GM19455 (cell line): Measurements from ENCODE around the gene JUNB.

Source experiments
- ATAC-seq: cut with Tn5 transposase; IDR thresholded peaks from one replicate; pipeline ENCODE4 v1.9.1; 2021; ENCODE audit not compliant: unreplicated experiment

Gene JUNB

DNA sequence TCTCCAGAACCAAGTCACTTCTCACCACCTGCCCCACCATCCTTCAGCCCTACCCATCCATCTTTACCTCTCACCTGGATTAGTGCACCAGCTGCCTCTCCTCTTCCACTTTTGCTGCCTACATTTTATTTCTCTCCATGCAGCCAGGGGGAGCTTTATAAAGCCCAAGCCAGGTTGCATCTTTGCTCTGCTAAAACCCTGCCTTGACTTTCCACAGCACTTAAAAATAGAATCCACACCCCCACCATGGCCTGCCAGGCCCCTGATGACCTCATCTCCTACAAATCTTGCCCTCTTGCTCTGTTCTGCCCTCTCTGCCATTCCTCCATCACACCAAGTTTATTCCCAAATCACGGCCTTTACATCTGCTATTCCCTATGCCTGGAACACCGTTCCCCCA lies 17.7 kb upstream of the JUNB start:
- no peak for ATAC-seq

DNA sequence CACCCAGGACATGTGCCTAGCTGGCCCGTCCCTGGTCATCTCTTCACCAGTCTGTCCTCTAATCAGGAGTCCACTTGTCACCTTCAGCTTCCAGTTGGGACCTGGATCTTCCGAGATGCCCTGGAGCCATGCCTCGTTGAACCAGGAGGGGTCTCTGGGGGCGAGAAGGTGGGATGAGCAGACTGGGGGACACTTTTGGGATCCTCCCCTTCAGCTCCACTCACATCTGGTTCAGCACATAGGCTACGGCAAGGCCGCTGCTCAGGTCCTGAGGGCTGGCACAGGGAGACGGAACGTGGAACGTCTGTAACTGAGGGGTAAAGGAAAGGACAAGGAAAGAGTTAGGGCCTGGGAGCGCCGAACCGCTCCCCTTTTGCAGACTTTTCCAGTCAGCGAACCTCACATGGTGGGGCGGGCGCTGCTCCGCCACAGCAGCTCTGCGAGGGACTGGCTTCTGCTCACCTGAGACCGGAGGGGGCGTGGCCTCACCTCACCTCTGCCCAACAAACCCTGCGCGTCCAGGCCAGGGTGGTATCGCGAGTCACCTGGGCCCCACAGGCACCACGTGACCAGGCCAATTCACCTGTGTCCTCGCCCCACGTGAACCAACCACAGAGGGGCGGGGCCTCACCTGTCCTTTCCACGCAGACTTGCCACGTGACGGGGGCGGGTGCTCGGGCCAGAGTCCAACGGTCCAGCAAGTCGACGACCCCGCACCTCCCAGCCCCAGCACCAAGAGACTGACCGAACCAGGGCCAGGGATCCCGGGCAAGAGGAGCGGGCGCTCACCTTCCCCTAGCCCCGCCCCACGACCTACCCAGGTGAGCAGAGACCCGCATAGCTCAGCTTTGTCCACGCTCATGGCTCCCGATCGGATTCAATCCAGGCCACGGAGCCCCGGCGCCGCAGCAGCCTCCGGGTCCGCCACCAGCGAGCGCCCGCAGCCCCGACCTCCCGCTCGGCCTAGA lies 16.4 kb upstream of the JUNB start, which contains the start of gene HOOK2:
TSS of gene HOOK2 (minus strand) at position 965 of the 968 bp plus-strand sequence. CDS start at position 862, 103 bp downstream.
- ATAC-seq, result peak; percentile 6

DNA sequence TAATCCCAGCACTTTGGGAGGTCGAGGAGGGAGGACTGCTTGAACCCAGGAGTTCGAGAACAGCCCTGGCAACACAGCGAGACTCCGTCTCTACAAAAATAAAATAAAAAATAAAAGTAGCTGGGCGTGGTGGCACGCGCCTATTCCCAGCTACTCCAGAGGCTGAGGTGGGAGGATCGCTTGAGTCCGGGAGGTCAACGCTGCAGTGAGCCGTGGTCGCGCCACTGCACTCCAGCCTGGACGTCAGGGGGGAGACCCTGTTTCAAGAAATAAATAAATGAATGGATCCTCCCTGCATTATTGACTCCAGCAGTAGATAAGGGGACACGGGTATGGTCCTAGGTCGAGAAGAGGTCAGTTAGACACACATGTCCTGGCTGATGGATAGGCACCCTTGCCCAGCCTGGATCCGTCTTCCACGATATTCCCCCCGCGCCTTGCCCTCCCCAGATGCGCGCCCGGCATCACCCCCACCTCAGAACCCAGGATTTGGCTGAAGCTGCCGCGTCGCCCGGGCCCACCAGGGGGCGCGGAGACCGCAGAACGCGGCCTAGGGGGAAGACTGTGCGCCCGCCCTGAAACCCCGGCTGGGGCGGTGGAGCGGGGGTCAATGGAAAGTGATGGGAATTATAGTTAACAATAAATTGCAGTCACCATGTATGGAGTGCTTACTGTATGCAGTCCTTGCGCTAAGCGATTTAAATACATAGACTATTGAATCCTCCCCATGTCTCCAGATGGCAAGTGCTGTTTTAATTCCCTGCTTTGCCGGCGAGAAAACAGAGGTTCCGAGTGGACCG lies 13.9 kb upstream of the JUNB start:
- no peak for ATAC-seq

DNA sequence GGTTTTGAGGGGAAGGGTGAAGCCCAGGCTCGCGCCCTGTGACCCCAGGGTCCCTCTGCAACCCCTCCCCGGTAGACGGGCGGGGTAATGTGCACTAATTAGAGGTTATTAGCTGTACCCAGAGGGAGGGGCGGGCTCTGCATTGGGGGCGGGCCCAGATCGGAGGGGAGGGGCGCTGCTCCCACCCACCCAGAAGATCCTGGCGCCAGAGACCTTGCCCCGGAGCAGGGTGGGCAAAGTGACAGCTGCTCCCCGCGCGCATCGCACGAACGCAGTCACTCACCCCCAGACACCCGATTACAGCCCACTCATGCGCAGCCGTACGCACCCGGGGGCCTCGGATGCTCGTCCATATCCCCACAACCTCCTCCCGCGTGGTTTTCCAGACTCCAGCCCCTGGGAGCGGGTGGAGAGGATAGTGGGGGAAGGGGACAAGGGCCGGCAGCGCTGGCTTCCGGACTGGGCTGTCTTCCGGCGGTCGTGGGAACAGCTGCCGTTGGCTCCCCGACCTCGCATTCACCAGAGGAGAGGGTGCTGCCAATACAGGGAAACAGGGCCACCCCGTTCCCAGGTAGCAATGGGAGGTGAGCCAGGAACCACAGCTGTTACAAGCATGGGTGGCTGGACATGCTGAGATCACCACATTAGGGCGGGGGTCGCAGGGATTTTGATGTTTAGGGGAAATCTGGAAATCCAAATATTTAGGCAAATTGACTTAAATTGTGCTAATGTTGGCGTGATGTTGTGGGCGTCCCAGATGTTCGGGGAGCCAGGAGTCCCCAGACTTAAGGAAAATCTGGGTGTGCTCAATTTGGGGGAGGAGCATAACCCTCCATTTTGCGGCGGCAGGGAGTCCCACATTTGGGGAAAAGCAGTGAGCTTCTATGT lies 13.0 kb upstream of the JUNB start:
- ATAC-seq, result no peak

DNA sequence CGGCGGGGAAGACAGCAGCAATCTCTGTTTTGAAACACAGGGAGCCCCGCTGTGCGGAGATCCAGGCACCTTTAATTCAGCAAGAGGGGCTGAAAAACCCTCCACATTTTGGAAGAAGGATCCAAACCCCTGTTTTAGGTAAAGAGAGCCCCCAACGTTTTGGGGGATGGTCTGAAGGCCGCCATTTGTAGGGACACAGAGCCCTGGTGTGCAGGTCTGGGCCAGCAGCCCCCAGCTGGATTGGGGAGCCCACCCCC lies 12.5 kb upstream of the JUNB start:
- no peak for ATAC-seq

DNA sequence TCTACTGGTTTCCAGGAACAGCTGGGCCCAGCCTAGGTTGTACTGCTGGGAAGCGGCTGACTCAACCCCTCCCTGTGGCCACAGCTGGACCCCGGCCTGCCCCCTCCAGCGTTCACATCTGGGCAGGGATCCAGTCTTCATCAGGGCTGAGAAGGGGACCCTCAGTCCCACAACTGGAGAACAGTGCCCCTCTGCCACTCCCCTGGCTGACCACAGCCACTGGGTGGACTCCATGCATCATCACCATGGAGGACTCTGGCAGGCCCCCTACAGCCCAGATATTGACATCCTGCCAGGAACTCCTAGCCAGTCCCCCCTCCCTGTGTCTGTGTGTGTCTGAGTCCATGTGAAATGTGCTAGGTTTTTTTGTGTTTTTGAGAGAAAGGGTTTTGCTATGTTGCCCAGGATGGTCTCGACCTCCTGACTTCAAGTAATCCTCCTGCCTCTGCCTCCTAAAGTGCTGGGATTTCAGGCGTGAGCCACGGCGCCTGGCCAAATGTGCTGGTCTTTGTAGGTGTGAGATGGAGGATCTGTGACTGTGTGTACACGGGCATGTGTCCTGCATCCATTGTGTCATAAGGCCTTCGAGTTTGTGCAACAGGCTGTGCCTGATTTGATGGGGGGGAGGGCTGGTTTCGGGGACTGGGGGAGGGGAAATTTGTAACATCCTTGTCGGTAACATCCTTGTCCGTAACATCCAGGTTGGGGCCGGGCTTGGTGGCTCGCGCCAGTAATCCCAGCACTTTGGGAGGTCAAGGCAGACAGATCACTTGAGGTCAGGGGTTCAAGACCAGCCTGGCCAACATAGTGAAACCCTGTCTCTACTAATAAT lies 11.9 kb upstream of the JUNB start:
- ATAC-seq, result no peak

DNA sequence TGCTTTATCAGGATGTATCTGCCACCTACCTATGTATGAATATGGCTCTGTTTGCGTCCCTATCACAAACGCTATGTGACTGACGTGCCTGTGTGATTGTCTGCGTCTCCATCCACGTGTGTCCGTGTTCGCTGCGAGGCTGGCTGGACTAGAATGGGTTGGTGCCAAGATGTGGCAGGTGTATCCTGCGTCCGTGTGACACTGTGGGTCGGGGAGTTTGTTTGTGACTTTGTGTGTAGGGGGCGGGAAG lies 9.2 kb upstream of the JUNB start:
- no peak for ATAC-seq

DNA sequence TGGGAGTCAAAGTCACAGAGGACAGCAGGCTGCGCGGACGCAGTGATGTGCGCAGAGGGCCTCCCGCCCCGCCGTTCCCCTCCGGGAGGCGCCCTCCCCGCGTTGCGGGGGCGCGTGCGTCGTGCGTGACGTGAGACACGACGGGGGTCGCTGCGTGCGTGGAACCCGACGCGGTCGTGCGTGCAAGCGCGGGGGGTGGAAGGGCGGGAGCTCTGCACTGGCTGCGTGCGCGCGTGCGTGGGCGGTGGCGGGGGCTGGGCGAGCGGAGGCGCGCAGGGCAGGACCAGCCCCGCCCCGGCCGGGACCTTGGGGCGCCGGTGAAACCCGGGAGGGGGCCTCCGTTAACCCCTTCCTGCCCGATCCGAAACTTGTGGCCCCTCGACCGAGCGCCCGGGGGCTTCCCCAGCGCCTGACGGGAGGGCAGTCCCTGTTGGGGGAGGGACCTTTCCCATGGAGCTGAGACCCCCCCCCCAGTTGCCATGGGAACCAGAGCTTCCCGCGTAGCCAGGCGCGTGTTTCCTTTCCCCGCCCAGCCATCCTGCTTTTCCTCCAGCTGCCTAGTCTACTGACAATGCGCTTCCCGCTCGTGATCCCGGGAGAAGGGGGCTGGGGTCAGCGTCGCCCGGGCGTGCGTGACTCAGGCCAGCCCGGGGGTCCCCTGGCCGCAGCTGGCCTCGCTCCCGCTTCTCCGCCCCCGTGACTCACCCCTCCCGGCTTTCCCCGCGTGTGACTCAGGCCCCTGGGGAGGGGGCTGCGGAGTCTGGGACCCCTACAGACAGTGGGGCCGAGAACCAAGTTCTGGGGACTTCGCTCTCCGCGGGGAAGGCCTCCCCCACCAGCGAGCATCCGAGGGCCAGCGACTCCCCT lies 8.6 kb upstream of the JUNB start:
- ATAC-seq, result no peak

DNA sequence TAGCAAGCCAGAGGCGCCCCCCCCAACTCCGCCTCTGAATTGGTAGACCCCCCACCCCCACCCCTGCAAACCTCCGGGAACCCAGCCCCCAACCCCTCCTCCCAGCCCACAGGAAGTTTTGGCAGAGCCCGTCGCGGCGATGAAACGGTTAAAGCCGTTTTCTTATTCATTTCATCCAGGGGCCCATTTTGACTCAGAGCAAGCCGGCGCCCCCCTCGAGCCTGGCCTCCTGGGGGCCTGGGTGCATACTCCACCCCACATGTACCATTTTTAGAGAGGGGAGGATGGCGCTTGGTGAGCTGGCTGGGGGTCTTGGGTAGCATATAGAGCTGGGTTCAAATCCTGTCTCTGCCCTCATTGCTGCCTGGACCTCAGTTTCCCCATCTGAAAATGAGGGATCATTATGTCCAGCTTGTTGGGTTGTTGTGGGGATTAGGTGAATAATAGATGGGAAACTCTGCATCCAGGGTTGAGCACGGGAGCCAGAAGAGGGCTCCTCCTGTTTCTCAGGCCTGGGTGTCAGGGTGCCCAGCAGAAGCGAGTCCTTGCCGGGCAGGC lies 7.9 kb upstream of the JUNB start:
- ATAC-seq, result no peak

DNA sequence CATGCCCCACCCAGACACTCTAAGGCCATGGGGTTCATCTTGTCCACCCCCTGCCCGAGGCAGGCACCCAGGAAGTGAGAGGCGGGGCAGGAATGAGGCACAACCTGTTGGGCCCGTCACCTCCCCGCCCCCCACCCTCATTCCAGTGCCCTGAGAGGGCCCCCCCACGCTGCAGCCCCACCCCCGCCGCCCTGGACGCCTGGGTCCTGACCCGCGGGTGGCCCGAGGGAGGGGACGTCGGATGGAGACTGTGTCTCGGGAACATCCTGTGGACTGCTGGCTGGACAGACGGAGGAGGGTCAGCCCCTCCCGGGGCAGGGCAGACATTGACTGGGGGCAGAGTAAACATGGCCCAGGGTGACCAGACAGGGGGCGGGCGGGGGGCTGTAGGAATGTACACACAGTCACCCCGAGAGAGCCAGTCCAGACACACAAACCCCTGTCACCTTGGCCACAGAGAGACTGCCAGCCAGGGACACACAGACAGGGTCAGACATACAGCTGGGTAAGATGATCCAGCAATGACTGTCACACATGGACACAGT lies 7.4 kb upstream of the JUNB start:
- ATAC-seq, result no peak

DNA sequence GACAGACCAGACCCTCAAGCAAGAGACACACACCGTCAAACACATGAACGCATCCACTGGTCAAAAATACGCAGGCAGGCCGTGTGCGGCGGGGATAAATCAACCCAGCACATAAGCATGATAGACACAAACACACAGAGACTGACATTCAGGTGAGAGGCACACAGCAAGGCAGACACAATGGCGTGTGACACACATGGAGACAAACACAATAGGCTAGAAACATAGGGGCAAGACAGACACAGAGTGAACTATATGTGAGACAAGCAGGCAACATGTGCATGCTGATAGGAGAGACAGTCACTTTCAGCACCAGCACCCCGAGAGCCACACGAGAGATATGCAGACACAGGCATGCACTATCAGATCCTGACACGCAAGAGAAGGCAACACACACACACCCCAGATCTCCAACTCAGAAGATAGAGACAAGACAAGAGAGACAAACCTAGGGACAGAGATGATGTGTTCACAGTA lies 6.9 kb upstream of the JUNB start:
- ATAC-seq, result no peak

DNA sequence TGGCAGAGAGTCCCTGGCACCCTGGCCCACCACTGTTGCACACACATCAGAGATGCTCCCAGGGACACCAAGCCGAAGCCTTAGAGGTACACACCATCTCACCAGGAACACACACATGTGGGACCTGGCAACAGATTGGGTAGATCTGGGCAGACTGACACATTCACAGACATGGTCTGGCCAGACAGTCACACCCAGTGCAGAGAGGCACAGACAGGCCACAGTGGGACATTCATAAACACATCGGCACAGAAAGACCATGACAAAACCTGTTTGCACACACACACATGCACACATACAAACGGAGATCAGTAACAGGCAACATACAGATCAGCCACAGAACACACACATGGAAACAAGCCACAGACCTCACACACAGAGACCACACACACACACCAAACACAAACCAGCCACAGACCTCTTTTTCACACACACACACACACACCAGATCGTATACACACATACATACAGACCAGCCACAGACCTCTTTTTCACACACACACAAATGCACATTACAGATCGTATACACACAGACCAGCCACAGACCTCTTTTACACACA lies 6.3 kb upstream of the JUNB start:
- ATAC-seq, result no peak

DNA sequence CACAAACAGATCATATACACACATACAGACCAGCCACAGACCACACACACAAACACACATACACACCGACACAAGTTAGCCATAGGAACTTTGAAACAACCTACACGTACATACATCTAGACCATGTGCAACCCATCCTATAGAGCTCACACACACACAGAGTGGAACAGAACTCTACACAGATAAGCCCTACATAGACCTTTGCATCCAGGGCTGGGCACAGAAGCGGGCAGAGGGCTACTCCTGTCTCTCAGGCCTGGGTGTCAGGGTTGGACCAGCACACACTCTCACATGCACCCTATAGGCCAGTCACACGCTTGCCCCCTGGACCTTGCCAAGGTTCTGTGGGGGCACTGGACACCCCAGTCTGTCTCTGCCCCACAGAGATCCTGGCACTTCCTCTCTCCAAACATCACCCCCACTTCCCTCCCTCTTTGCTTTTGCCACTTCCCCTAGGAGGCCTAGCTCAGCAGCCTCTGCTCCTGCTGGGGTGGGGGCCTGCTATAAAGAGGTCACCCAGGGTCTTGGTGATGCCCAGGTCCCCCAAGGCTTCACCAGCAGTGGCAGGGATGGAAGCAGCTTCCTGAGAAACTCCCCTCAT lies 5.8 kb upstream of the JUNB start:
- no peak for ATAC-seq

DNA sequence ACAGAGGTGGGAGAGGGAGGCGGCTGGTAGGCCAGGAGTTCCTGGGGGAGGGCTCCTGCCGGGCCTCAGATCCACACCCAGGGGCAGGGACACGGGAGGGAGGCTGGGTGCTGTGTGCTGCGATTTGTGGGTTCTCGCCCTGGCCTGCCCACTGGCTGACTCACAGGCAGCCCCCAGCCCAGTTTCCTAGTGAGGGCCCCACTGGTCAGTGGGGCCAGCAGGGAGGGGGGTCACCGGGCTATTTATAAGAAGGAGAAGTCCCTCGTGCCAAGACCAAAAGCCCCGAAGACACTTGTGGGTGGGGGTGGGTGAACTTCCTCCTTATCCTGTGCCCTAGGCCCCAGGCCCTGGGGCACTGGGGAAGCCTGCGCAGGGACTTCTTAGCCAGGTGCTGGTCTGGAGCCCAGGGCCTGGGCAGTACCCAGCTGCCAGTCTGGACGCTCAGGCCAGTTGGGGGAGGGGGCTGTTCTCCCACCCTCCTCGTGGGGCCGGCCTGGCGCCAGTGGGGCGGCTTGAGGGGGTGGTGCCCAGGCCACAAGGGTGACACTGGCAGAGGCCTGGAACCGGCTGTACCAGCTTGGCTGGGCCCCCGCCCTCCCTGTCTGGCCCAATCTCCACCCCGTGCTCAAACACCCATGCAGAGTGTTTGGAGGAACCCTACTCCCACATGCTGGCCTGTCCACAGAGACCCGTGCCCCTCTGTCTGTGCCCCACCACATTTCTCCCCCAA lies 5.0 kb upstream of the JUNB start:
- ATAC-seq, result no peak

DNA sequence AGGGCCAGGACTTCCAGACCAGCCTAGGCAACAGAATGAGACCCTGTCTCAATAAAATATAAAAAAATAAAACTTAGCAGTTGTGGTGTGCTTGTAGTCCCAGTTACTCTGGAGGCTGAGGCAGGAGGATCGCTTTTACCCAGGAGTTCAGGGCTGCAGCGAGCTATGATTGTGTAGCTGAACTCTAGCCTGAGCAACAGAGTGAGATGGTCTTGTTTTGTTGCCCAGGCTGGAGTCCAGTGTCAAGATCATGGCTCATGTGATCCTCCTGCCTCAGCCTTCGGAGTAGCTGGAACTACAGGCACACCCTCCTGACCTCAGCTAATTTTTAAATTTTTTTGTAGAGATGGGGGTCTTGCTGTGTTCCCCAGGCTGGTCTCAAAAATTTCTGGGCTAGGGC lies 4.3 kb upstream of the JUNB start:
- no peak for ATAC-seq

DNA sequence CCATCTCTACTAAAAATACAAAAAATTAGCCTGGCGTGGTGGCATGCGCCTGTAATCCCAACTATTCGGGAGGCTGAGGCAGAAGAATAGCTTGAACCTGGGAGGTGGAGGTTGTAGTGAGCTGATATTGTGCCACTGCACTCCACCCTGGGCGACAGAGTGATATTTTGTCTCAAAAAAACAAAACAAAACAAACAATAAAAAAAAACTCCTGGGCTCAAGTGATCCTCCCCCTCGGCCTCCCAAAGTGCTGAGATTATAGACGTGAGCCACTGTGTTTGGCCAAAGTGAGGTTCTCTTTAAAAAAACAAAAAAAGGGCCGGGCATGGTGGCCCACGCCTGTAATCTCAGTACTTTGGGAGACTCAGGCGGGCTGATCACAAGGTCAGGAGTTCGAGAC lies 3.8 kb upstream of the JUNB start:
- no peak for ATAC-seq

DNA sequence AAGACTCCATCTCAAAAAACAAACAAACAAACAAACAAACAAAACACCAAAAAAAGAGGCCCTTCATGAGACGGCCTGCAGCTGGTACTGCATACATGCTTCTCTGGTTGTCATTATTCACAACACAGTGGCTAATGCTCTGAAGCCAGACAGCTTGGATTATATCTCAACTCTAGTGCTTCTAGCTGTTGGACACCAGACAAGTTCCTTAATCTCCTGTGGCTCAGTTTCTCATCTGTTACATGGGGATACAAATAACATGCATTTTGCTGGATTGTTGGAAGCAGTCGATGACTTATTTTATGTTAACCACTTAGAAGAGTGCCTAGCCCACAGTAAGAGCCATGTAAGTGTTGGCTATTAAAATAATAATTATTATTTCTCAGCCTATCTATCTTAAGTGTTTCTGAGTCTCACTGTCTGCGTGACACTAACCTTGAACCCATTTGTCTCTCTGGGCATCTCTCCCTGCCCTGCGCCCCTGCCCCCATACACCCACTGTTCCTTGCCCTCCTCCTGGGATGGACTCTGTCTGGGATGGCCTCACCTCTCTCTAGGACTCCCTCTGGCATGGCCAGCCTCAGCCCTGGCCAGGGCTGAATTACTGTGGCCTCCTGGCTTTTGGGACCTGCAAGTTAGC lies 3.1 kb upstream of the JUNB start:
- ATAC-seq, result no peak
